Ovary (tissue), 3 donors: ENCODE data around the gene FBXL19.

Experiments used
- CTCF ChIP-seq, 3 donors: fragments of 450-650 bp in 2 of 3; fragments of 200-600 bp in 1 of 3; IDR thresholded peaks; one replicate each; pipeline versions ENCODE4 v1.5.1 to v1.8.0; 2016 to 2022; ENCODE audit warnings: antibody characterized with exemption in 3 of 3, mild to moderate bottlenecking in 1 of 3
- POLR2A ChIP-seq: fragments of 450-650 bp; IDR thresholded peaks from one replicate; pipeline ENCODE4 v1.6.1; 2017; ENCODE audit warnings: antibody characterized with exemption, mild to moderate bottlenecking, moderate library complexity
- donor health status: DM: no; HTN: no; CAD: no.

- TF ChIP-seq POLR2A (no peak), CTCF (IDR thresholded peaks at IDR 0.05) (peak; percentile 49 to 55 (median 55))
Measured at GRCh38 chr16:30941600-30942425, 18.4 kb downstream of the FBXL19 start.
